HepG2 (cell line): ENCODE results near the gene ZNF547. TPM values are rescaled to one million over a fixed set of nuclear protein-coding genes. Genes with fewer than 3 reads are reported as not detected.
A peak's percentile ranks its signal among the peaks of the same experiment; 100 is the strongest.

Experiments used
- ATAC-seq: fragments of 200-7000 bp; cut with Tn5 transposase; 3 replicates; pipeline ENCODE4 v1.9.1; 2020; ENCODE audit warnings: mild to moderate bottlenecking, moderate library complexity
- BruUV-seq: library from RNA; stranded (reverse); fragments of 400-500 nt; replicated peaks from 2 replicates; lab custom pipeline; 2021; lab: Mats Ljungman, UMichigan
- CTCF ChIA-PET: fragments of 300-600 bp; formaldehyde crosslinking; extraction: SDS; loops from one replicate; lab custom pipeline; 2021; ENCODE audit warnings: low total read pairs, inconsistent platforms, low intra/inter-chr PET ratio; lab: Yijun Ruan, JAX
- POLR2A ChIA-PET: fragments of 350-600 bp; sonication (Branson Sonifier 250); formaldehyde crosslinking; loops from one replicate; lab custom pipeline; 2020; ENCODE audit warnings: antibody characterized with exemption, inconsistent platforms; lab: Yijun Ruan, JAX
- DNase-seq: peaks from one replicate; pipeline ENCODE4 v3.0.0-alpha.2; 2015; ENCODE audit warnings: low spot score
- FAIRE-seq: peaks from 3 replicates; lab custom pipeline; 2011; peaks lifted over from hg19 to GRCh38; lab: Jason Lieb, UNC
- H2AFZ ChIP-seq: one replicate; pipeline ENCODE4 v1.6.1; 2011; ENCODE audit warnings: low read length, inconsistent platforms
- H3K27ac ChIP-seq: fragments of 300-600 bp; 3 replicates; pipeline ENCODE4 v1.8.0; 2011; ENCODE audit warnings: mixed run types, mild to moderate bottlenecking, mixed read lengths, low read length, inconsistent platforms; ENCODE audit not compliant: insufficient read depth; ENCODE audit errors: extremely low read length
- H3K27me3 ChIP-seq, 2 experiments: fragments of 200-600 bp in 1 of 2; 2 replicates in 1 of 2; 3 replicates in 1 of 2; pipeline versions ENCODE4 v1.6.0 to v1.8.0; 2011; ENCODE audit warnings: low read length in 2 of 2, mild to moderate bottlenecking in 2 of 2, moderate library complexity in 2 of 2, inconsistent platforms in 1 of 2; ENCODE audit not compliant: insufficient read depth in 2 of 2, control insufficient read depth in 1 of 2
- H3K36me3 ChIP-seq, 2 experiments: fragments of 200-600 bp in 1 of 2; replicated peaks in 1 of 2; 2 replicates in 1 of 2; 3 replicates in 1 of 2; pipeline versions ENCODE4 v1.5.1 to v1.8.0; 2011; ENCODE audit warnings: low read length in 2 of 2, inconsistent platforms in 1 of 2; ENCODE audit not compliant: insufficient read depth in 2 of 2, control insufficient read depth in 1 of 2
- H3K4me1 ChIP-seq: 2 replicates; pipeline ENCODE4 v1.5.1; 2012; ENCODE audit warnings: low read length, inconsistent platforms; ENCODE audit not compliant: insufficient read depth
- H3K4me2 ChIP-seq: 2 replicates; pipeline ENCODE4 v1.6.0; 2011; ENCODE audit warnings: low read depth, low read length, inconsistent platforms
- H3K4me3 ChIP-seq, 3 experiments: fragments of 200-600 bp in 1 of 3; sonication (generic), shearing (Covaris generic) in 1 of 3; replicated peaks in 1 of 3; 2 replicates each; pipeline ENCODE4 v1.5.1; 2011 to 2016; ENCODE audit warnings: low read length in 3 of 3, inconsistent platforms in 2 of 3, low read depth in 2 of 3, mild to moderate bottlenecking in 2 of 3, control low read depth in 1 of 3, mixed read lengths in 1 of 3; ENCODE audit not compliant: insufficient read depth in 1 of 3
- H3K79me2 ChIP-seq: one replicate; pipeline ENCODE4 v1.6.1; 2011; ENCODE audit warnings: low read length, inconsistent platforms; ENCODE audit not compliant: insufficient read depth
- H3K9ac ChIP-seq: 2 replicates; pipeline ENCODE4 v1.6.0; 2011; ENCODE audit warnings: mild to moderate bottlenecking, low read depth, low read length, inconsistent platforms; ENCODE audit not compliant: insufficient read depth
- H3K9me3 ChIP-seq: 2 replicates; pipeline ENCODE4 v1.5.1; 2012; ENCODE audit warnings: mild to moderate bottlenecking, low read length
- H4K20me1 ChIP-seq: 2 replicates; pipeline ENCODE4 v1.6.0; 2011; ENCODE audit warnings: inconsistent platforms, mild to moderate bottlenecking, low read length, moderate library complexity; ENCODE audit not compliant: insufficient read depth
- LBX2 ChIP-seq: sonication (generic); formaldehyde crosslinking; IDR thresholded peaks from 2 replicates; pipeline ENCODE4 v1.5.0; 2020; ENCODE audit warnings: missing genetic modification reagents, mild to moderate bottlenecking, borderline replicate concordance
- MAFF ChIP-seq: IDR thresholded peaks from 2 replicates; pipeline ENCODE4 v1.6.1; 2011; ENCODE audit warnings: low read depth, low read length, improper control_type of control experiment
- MAFK ChIP-seq, 2 experiments: IDR thresholded peaks in 1 of 2; conservative IDR thresholded peaks in 1 of 2; 2 replicates each; pipeline ENCODE4 v1.6.1; 2011; ENCODE audit warnings: improper control_type of control experiment in 2 of 2, low read length in 2 of 2
- RBM39 ChIP-seq: fragments of 200-400 bp; formaldehyde crosslinking; IDR thresholded peaks from one replicate; pipeline ENCODE4 v1.6.1; 2018; ENCODE audit warnings: antibody characterized with exemption, mild to moderate bottlenecking, low read depth, low read length; ENCODE audit not compliant: poor library complexity, severe bottlenecking
- XRCC5 ChIP-seq: fragments of 200-400 bp; formaldehyde crosslinking; optimal IDR thresholded peaks from 2 replicates; pipeline ENCODE3; 2017; ENCODE audit warnings: mild to moderate bottlenecking, low read length
- ZFX ChIP-seq: sonication (generic); formaldehyde crosslinking; IDR thresholded peaks from 2 replicates; pipeline ENCODE4 v1.4.0; 2020; ENCODE audit warnings: mild to moderate bottlenecking, low read depth, missing genetic modification reagents, moderate library complexity
- ZNF251 ChIP-seq: sonication (generic); formaldehyde crosslinking; IDR thresholded peaks from 2 replicates; pipeline ENCODE4 v1.9.0; 2021; ENCODE audit warnings: mild to moderate bottlenecking, missing genetic modification reagents
- ZNF326 ChIP-seq: sonication (generic); formaldehyde crosslinking; IDR thresholded peaks from 2 replicates; pipeline ENCODE4 v1.4.0; 2020; ENCODE audit warnings: missing genetic modification reagents, borderline replicate concordance
- ZNF446 ChIP-seq: sonication (generic); formaldehyde crosslinking; IDR thresholded peaks from 2 replicates; pipeline ENCODE4 v1.5.0; 2020; ENCODE audit warnings: mild to moderate bottlenecking, missing genetic modification reagents
- ZNF546 ChIP-seq: sonication (generic); formaldehyde crosslinking; conservative IDR thresholded peaks from 2 replicates; pipeline ENCODE4 v1.8.1; 2023; ENCODE audit warnings: mild to moderate bottlenecking, missing genetic modification reagents
- ZNF569 ChIP-seq: sonication (generic); formaldehyde crosslinking; IDR thresholded peaks from 2 replicates; pipeline ENCODE4 v1.5.0; 2020; ENCODE audit warnings: mild to moderate bottlenecking, missing genetic modification reagents, moderate library complexity, borderline replicate concordance
- ZNF747 ChIP-seq: sonication (generic); formaldehyde crosslinking; IDR thresholded peaks from 2 replicates; pipeline ENCODE4 v1.8.1; 2023; ENCODE audit warnings: missing genetic modification reagents, mild to moderate bottlenecking, borderline replicate concordance
- ZSCAN20 ChIP-seq: sonication (generic); formaldehyde crosslinking; IDR thresholded peaks from 2 replicates; pipeline ENCODE4 v1.4.0; 2020; ENCODE audit warnings: missing genetic modification reagents, mild to moderate bottlenecking, borderline replicate concordance
- WGBS: methylation state at CpG from one replicate; pipeline ENCODE4 v1.1.6; 2017; ENCODE audit warnings: low lambda C conversion rate; 5-methylcytosine and 5-hydroxymethylcytosine counted together
- in situ Hi-C: cut with HindIII; loops from 2 replicates; pipeline ENCODE4 v1.10.0; 2017; ENCODE audit warnings: low pct_unique_long_range_greater_than_20kb; ENCODE audit not compliant: extremely low pct_ligation_motif_present
- intact Hi-C: fragments of 100-400 bp; cut with micrococcal nuclease; formaldehyde crosslinking; loops from one replicate; pipeline ENCODE4 v1.10.0; 2022; ENCODE audit not compliant: unreplicated experiment
- polyA plus RNA-seq, 8 experiments: library from polyadenylated mRNA; depleted of rRNA in 3 of 8; stranded (reverse) in 7 of 8; unstranded in 1 of 8; fragments of >200 nt; fragmentation: Illumina TruSeq in 4 of 8; extraction: Trizol in 4 of 8; gene quantifications; 2 replicates each; pipeline versions ENCODE4 v1.2.1 to v1.2.3, GENCODE V29; 2011 to 2016; ENCODE audit warnings: low read depth in 4 of 8, missing spikeins in 1 of 8, mixed read lengths in 1 of 8; ENCODE audit not compliant: insufficient read depth in 1 of 8
- total RNA-seq, 5 experiments: library from RNA; depleted of rRNA; stranded (reverse); fragments of >200 nt; fragmentation: Illumina TruSeq; extraction: Trizol; gene quantifications; 2 replicates each; pipeline ENCODE4 v1.2.3, GENCODE V29; 2016; ENCODE audit warnings: low read depth in 1 of 5
- TF ChIP-seq, protein P1 (sequence below): sonication (generic); formaldehyde crosslinking; IDR thresholded peaks from 2 replicates; pipeline ENCODE4 v1.4.0; 2020; ENCODE audit warnings: mild to moderate bottlenecking, missing genetic modification reagents

The ZNF547 gene
- total and polyA plus RNA-seq, 2 of the 13 experiments (the other 11 are each of a cell fraction or from before 2014, with no cell fraction given), result 2.0 to 2.6 TPM

GRCh38 chr19:57351867-57352266, 11.5 kb upstream of the ZNF547 start:
- intact Hi-C loops, result no loop called here
- DNase-seq (no peak), ATAC-seq (peak; percentile 25), FAIRE-seq (no peak)
- Histone ChIP-seq H4K20me1 (no peaks in the 10 kb centered on the region), H3K36me3 (peaks cover 5 to 39% of the 10 kb centered on the region in 2 experiments), H2AFZ (no peak overlapping the region), H3K9me3 (no peaks in the 10 kb centered on the region), H3K9ac (peak overlapping the region; percentile 94), H3K4me1 (peaks cover 29% of the 10 kb centered on the region), H3K4me3 (peak overlapping the region; percentile 79 to 100 (median 98)), H3K79me2 (peaks cover 27% of the 10 kb centered on the region), H3K4me2 (peak overlapping the region; percentile 91), H3K27me3 (no peaks in the 10 kb centered on the region; a peak in 1 of 5 replicates), H3K27ac (no peak overlapping the region)
- ChIA-PET POLR2A (interaction anchor here (1.4 kb wide), 1 partner anchor 11 kb away, joined by 11 read pairs; the partner anchor contains the start of genes TRAPPC2B and ZNF547), CTCF (no interaction called here)
- WGBS, result 36% methylated on average over 7 of the region's 7 CpGs
- no TSS peak for BruUV-seq
- in situ Hi-C loops, result no loop called here
- TF ChIP-seq RBM39 (peak; percentile 3), ZFX (no peak), ZNF546 (CRISPR knock-in tag) (0 out of 2 replicates have a peak, but pooled peaks have one; percentile 16), ZNF569 (no peak), LBX2 (CRISPR knock-in tag) (no peak), ZNF446 (CRISPR knock-in tag) (no peak)

- Histone ChIP-seq H3K27ac (no peak overlapping the region), H2AFZ (no peak overlapping the region), H3K79me2 (peaks cover 27% of the 10 kb centered on the region), H3K4me3 (no peak overlapping the region), H3K9me3 (no peaks in the 10 kb centered on the region), H3K27me3 (no peaks in the 10 kb centered on the region; a peak in 1 of 5 replicates), H3K4me1 (peaks cover 20% of the 10 kb centered on the region), H3K36me3 (peaks cover 9 to 62% of the 10 kb centered on the region in 2 experiments), H3K4me2 (no peak overlapping the region), H3K9ac (no peak overlapping the region), H4K20me1 (no peaks in the 10 kb centered on the region)
- ATAC-seq (no peak), FAIRE-seq (no peak), DNase-seq (no peak)
- WGBS, result 98% methylated on average over 4 of the region's 4 CpGs
- intact Hi-C loops, result no loop called here
- ChIA-PET CTCF (no interaction called here), POLR2A (no interaction called here)
- in situ Hi-C loops, result no loop called here
- TF ChIP-seq, protein P1, sequence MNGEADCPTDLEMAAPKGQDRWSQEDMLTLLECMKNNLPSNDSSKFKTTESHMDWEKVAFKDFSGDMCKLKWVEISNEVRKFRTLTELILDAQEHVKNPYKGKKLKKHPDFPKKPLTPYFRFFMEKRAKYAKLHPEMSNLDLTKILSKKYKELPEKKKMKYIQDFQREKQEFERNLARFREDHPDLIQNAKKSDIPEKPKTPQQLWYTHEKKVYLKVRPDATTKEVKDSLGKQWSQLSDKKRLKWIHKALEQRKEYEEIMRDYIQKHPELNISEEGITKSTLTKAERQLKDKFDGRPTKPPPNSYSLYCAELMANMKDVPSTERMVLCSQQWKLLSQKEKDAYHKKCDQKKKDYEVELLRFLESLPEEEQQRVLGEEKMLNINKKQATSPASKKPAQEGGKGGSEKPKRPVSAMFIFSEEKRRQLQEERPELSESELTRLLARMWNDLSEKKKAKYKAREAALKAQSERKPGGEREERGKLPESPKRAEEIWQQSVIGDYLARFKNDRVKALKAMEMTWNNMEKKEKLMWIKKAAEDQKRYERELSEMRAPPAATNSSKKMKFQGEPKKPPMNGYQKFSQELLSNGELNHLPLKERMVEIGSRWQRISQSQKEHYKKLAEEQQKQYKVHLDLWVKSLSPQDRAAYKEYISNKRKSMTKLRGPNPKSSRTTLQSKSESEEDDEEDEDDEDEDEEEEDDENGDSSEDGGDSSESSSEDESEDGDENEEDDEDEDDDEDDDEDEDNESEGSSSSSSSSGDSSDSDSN (CRISPR knock-in tag), result no peak
- TF ChIP-seq ZNF251 (CRISPR knock-in tag) (no peak), ZNF326 (CRISPR knock-in tag) (no peak), XRCC5 (no peak), ZNF747 (no peak), MAFK (conservative IDR thresholded peaks at IDR 0.05 in 1 of 2, IDR thresholded peaks at IDR 0.05 in 1 of 2; ENCODE audit: low read length in 2 of 2) (peak; percentile 93 to 97), MAFF (peak; percentile 94), ZSCAN20 (no peak)
- BruUV-seq, result no TSS peak
Measured at GRCh38 chr19:57355916-57356315, 7.4 kb upstream of the ZNF547 start.
